NT2/D1 (cell line): Measurements from ENCODE around the gene PPP1R37.

Source experiments
- SUZ12 ChIP-seq: IDR thresholded peaks from 2 replicates; pipeline ENCODE4 v1.6.1; 2011; ENCODE audit not compliant: insufficient read length, insufficient read depth; ENCODE audit errors: extremely low read depth
- YY1 ChIP-seq: IDR thresholded peaks from 2 replicates; pipeline ENCODE4 v1.6.1; 2011; ENCODE audit not compliant: insufficient read length, insufficient read depth
- ZNF274 ChIP-seq: IDR thresholded peaks from 2 replicates; pipeline ENCODE4 v1.6.1; 2011; ENCODE audit warnings: mild to moderate bottlenecking, low read depth, low read length

DNA sequence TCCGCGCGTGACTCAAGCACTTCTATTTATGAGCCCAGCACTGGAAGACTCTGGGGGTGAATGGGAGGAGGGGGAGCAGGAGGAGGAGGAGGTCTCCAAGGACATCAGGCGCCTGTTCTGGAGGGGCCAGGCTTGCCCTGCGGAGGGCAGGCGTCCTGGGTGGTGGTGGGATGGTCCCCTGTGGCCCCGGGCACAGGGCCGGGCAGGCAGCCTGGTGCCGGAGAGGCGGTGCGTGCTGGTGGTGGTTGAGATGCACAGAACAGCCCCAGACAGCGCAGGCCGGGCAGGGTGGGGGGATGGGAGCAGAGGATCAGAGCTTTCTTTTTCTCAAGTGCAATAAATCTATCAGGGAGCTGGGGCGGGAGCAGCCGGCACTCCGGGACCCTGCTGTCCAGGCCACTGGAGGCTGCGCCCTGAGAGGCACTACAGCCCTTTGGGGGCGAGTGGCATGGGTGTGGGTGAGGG is 53.8 kb downstream of the PPP1R37 start:
- TF ChIP-seq YY1 (no peak), SUZ12 (no peak), ZNF274 (no peak)
